KMS-11 (cell line): Measurements from ENCODE around the gene SCRN3.

Experiments
- H2AFZ ChIP-seq: fragments of 200-600 bp; sonication (generic); 2 replicates; pipeline ENCODE4 v1.6.1; 2016; ENCODE audit warnings: antibody characterized with exemption, mixed run types, low read depth
- H3K27ac ChIP-seq: fragments of 200-600 bp; sonication (generic); 2 replicates; pipeline ENCODE4 v1.6.1; 2016; ENCODE audit warnings: mild to moderate bottlenecking, mixed run types
- H3K27me3 ChIP-seq: fragments of 200-600 bp; sonication (generic); 2 replicates; pipeline ENCODE4 v1.6.1; 2017; ENCODE audit warnings: mild to moderate bottlenecking, low read depth, mixed run types, moderate library complexity; ENCODE audit not compliant: insufficient read depth
- H3K36me3 ChIP-seq: fragments of 200-600 bp; sonication (generic); 2 replicates; pipeline ENCODE4 v1.6.1; 2017; ENCODE audit warnings: mild to moderate bottlenecking, mixed run types; ENCODE audit not compliant: insufficient read depth
- H3K4me1 ChIP-seq: fragments of 200-600 bp; sonication (generic); 2 replicates; pipeline ENCODE4 v1.6.1; 2016; ENCODE audit warnings: mild to moderate bottlenecking, low read depth, mixed run types; ENCODE audit not compliant: poor library complexity, severe bottlenecking
- H3K4me2 ChIP-seq: fragments of 200-600 bp; sonication (generic); 2 replicates; pipeline ENCODE4 v1.7.0; 2016; ENCODE audit warnings: mild to moderate bottlenecking, mixed run types
- H3K4me3 ChIP-seq: fragments of 200-600 bp; sonication (generic); IDR thresholded peaks from 2 replicates; pipeline ENCODE4 v1.6.1; 2017; ENCODE audit warnings: low read depth, low read length, mixed read lengths; ENCODE audit not compliant: insufficient read depth
- H3K79me2 ChIP-seq: fragments of 200-600 bp; sonication (generic); 2 replicates; pipeline ENCODE4 v1.6.1; 2016; ENCODE audit warnings: low read depth, mixed run types; ENCODE audit not compliant: insufficient read depth
- H3K9ac ChIP-seq: fragments of 200-600 bp; sonication (generic); 2 replicates; pipeline ENCODE4 v1.6.1; 2016; ENCODE audit warnings: mild to moderate bottlenecking, mixed run types
- H4K20me1 ChIP-seq: fragments of 200-600 bp; sonication (generic); 2 replicates; pipeline ENCODE4 v1.6.1; 2016; ENCODE audit warnings: mild to moderate bottlenecking, mixed run types; ENCODE audit not compliant: insufficient read depth
- CTCF ChIP-seq: fragments of 200-600 bp; sonication (generic); conservative IDR thresholded peaks from 2 replicates; pipeline ENCODE4 v1.6.1; 2017; ENCODE audit warnings: low read depth, mild to moderate bottlenecking, antibody characterized with exemption, low read length, moderate library complexity, mixed read lengths

Gene SCRN3

GRCh38 chr2:174473796-174474195 lies 78.3 kb downstream of the SCRN3 start:
- Histone ChIP-seq H4K20me1 (no peaks in the 10 kb centered on the region), H3K27ac (no peak overlapping the region), H3K36me3 (no peaks in the 10 kb centered on the region), H3K27me3 (no peaks in the 10 kb centered on the region), H3K4me3 (no peak overlapping the region), H3K4me1 (no peaks in the 10 kb centered on the region), H2AFZ (no peak overlapping the region), H3K79me2 (no peaks in the 10 kb centered on the region), H3K9ac (no peak overlapping the region), H3K4me2 (no peak overlapping the region)
- TF ChIP-seq CTCF, result no peak

GRCh38 chr2:174477759-174478158 lies 82.2 kb downstream of the SCRN3 start:
- Histone ChIP-seq H3K27me3 (no peaks in the 10 kb centered on the region), H3K9ac (no peak overlapping the region), H2AFZ (no peak overlapping the region), H3K79me2 (no peaks in the 10 kb centered on the region), H3K4me3 (no peak overlapping the region), H4K20me1 (no peaks in the 10 kb centered on the region), H3K36me3 (no peaks in the 10 kb centered on the region; the same call in 1 of the 2 replicates), H3K27ac (no peak overlapping the region), H3K4me1 (no peaks in the 10 kb centered on the region), H3K4me2 (no peak overlapping the region)
- TF ChIP-seq CTCF, result no peak
